AG20443 (cell line): Measurements from ENCODE around the gene RPL28.
A peak's percentile ranks its signal among the peaks of the same experiment; 100 is the strongest.
"Not testable (repeated sequence)": the region's sequence is repeated elsewhere in the genome, so short reads cannot be mapped to it uniquely, and the experiment has no call there.

Source experiments
- DNase-seq: peaks from one replicate; pipeline ENCODE4 v3.0.0; 2012; ENCODE audit warnings: low spot score, mixed read lengths

RPL28 gene

GRCh38 chr19:55426042-55426441 lies 40.3 kb downstream of the RPL28 start:
- DNase-seq, result no peak

DNA sequence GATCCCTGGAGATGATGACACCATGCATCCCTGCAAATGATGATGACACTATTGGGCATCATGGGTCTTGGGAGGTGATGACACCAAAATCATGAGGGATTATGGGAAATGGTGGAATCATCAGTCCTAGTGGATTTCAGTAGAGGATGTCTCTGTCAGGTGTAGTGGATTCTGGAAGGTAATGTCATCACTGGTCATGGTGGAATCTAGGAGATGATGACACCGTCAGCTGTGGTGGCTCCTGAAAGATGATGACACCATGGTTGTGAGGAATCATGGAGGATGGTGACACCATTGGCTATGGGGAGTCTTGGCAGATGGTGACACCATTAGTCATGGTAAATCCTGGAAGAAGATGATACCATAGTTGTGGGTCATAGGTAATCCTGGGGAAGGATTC lies 45.5 kb downstream of the RPL28 start:
- DNase-seq, result no peak

DNA sequence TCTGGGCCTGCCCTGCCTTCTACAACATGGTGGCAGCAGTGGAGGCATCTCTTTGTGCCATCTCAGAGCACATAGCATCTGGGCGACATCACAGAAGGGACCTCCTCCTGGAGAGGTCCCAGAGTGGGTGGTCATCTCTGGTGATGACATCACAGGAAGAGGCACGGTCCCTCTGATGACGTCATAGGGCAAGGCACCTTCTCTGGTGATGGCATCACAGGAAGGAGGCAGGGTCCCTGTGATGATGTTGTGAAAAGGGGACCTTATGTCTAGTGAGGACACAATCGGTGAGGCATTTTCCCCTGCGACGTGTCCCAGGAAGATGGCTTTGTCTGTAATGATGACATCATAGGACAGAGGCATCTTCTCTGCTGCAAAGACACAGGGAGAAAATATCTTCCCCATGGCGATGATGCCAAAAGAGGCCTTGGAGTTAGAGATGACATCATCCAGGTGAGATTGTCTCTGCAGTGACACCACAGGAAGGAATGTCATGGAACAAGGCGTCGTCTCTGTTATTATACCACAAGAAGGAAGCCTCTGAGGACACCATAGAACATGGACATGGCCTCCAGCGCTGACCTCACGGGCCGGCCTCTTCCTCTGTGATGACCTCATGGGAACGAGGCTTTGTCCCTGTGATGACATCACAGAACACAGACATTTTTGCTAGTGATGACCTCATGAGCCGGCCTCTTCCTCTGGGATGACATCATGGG lies 46.7 kb downstream of the RPL28 start:
- DNase-seq, result no peak

DNA sequence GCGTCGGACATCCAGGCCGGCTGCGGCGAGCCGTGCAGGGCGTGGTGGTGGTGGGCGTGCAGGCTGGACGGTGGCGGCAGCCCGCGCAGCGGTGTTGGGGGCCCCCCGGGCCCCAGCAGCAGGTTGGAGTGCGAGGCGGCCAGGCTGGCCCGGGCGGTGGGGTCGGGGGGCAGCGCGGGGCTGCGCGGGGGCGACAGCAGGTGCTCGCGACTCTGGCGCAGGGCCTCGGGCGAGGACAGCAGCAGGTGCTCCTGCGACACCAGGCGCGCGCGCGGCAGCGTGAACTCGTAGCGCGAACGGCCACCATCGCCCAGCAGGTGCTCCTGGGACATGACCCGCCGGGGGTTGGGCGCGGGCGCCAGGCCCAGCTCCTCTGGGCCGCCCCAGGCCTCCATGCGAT lies 47.6 kb downstream of the RPL28 start:
- DNase-seq, result no peak

- no peak for DNase-seq
Measured at GRCh38 chr19:55434356-55434919, 48.7 kb downstream of the RPL28 start.

- DNase-seq, result no peak
Measured at GRCh38 chr19:55435020-55435419, 49.3 kb downstream of the RPL28 start.

GRCh38 chr19:55436847-55437246 lies 51.1 kb downstream of the RPL28 start:
- DNase-seq, result no peak

- DNase-seq, result peak; percentile 83
Measured at GRCh38 chr19:55437410-55437809, 51.7 kb downstream of the RPL28 start.

DNA sequence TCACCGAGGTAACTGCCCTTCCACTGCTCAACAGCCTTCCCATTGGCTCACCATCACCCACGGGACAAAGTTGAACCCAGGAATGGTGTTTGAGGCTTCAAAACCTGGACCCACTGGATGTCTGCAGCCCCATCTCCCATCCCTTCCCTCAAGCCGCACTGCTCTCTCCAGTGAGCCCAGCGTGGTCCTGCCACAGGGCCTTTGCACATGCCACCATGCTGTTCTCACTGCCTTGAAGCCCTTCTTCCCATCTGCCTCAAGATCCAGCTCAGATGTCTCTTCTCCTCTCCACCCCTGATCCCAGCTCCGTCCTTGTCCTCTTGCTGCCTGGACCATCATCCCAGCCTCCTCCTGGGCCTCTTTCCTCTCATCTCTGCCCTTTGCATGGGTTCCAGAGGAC lies 53.3 kb downstream of the RPL28 start:
- DNase-seq, result no peak

DNA sequence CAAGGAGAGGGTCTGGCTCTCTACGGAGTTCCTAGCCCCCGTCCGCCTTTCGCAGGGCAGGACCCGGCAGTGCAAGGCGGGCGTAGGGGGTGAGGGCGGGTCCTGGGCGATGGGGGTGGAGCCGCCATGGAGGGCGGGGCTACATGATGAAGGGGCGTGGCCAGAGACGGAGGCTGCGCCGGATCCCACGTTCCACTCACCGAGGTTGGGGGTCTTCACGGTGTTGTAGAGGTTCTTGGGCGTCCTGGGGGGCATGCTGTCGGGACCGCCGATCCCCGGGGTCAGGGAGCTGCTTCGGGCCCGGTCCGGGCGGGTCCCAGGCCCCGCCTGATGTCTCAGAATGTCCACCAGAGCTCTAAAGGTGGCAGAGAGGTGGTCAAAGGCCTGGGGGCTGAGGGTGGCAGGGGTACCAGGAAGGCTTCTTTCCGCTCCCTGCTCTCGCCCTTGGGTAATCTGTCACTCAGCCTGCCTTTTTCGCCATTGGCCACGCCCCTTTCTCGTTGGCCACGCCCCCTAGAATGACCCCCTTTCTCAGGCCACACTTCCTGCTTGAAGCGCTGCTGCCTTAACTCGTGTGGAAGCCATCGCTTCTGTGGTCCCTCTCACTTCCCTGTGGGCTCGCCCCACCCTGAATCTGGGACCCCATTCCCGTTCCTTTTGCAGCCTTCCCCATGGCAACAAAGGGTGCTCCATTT lies 54.8 kb downstream of the RPL28 start:
- DNase-seq, result no peak

- DNase-seq, result no peak
Measured at GRCh38 chr19:55441319-55441691, 55.6 kb downstream of the RPL28 start.

- DNase-seq, result no peak
Measured at GRCh38 chr19:55441692-55442321, 56.1 kb downstream of the RPL28 start.

- no peak for DNase-seq
Measured at GRCh38 chr19:55442372-55442961, 56.7 kb downstream of the RPL28 start.

DNA sequence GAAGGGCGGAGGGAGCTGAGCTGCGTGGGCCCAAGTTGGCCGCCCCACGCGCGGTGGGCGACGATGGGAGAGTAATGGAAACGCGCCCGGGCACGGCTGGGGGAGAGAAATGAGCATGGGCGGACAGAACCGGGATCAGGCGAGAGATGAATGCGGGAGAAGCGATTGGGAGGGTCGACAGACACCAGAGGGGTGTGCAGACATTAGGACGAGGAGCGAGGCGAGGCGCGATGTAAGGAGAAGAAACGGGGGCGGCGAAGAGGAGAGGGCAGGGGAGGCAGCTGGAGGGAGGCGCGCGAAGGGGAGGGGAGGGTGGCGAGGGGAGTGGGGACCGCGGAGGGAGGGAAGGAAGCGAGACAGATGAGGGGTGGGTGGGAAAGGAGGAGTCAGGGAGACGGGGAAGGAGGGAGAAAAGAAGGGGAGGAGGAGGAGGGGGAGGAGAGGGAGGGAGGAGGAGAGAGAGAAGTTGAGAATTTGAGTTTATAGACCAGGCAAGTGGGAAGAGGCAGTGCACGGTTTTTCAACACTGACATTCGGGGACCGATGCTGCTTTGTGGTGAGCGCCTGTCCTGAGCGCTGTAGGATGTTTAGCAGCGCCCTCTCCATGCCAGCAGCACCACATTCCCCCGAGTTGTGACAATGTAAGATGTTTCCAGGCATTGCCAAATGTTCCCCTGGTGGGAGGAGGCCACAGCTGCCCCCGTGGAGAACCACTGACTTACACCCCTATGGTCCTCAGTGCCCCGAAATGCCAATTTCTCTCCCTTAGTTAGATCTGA lies 57.5 kb downstream of the RPL28 start, which contains the start of gene SHISA7:
TSS of gene SHISA7 (minus strand) at position 256 of the 779 bp plus-strand sequence. CDS start 437 bp downstream, outside the sequence.
- no peak for DNase-seq

DNA sequence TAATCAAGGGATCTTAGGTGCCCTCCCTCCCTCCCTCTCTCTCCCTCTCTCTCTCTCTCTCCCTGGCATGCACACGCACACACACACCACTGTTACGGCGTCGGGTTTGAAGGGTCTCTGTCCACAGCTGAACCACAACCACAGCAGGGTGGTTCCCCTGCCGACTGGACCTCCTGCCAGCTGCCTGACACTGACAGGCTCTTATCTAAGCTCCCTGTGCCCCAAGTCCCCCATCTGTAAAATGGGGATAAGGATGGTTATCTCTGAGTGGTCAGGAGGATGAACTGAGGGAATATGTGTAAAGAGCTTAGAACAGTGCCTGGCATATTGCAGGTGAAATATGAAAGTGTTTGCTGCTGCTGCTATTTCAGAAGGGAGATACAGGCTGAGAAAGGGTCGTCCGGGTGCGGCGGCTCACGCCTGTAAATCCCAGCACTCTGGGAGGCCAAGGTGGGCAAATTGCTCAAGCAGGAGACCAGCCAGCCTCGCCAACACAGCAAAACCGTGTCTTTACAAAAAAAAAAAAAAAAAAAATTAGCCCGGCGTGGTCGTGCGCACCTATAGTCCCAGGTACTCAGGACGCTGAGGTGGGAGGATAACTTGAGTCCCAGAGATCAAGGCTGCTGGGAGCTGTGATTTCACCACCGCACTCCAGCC lies 58.2 kb downstream of the RPL28 start:
- DNase-seq, result no peak

- no peak for DNase-seq
Measured at GRCh38 chr19:55444646-55445045, 58.9 kb downstream of the RPL28 start.

DNA sequence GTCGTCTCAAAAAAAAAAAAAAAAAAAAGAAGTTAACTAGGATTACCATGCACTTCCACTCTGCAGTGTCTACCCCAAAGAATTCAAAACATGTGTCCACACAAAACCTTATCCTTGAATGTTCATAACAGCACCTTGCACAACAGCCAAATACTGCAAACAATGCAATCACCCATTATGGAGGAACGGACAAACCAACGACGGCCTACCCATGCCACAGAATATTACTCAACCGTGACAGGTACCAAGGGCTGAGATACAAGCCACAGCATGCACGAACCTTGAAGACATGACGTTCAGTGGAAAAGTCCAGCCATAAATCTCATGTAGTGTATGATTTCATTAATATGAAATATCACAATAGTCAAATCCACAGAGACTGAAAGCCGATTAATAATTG lies 60.3 kb downstream of the RPL28 start:
- DNase-seq, result no peak

GRCh38 chr19:55447421-55448174 lies 61.9 kb downstream of the RPL28 start:
- peak; percentile 77 for DNase-seq

- not testable (repeated sequence) for DNase-seq
Measured at GRCh38 chr19:55448175-55448490, 62.4 kb downstream of the RPL28 start.

DNA sequence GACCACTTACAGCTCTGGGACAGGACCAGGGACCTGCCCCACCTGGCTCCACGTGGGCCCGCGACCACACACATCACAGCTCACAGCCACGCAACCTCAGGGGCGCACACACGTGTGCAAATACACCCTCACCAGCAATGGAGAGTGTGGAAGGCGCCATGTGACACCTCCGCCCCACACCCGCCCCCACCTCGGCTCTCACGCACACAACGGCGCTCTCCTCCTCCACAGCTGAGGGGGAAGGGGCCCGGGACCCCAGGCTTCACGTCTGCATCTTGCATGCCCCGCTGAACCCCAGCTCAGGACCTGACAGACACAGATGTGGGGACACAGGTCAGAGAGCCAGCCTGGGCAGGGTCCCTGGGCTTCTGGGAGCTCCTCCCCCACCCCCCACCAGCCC lies 63.7 kb downstream of the RPL28 start:
- no peak for DNase-seq
